SK-N-SH treated with all-trans-retinoic acid at 6 μM for 48 hours (cell line): ENCODE results near the gene PSME4.

ENCODE experiments used
- ATAC-seq: fragments of 200-7000 bp; cut with Tn5 transposase; 3 replicates; pipeline ENCODE4 v1.9.1; 2020; ENCODE audit warnings: mild to moderate bottlenecking, moderate library complexity
- ARNTL ChIP-seq: fragments of 450-650 bp; formaldehyde crosslinking; IDR thresholded peaks from 2 replicates; pipeline ENCODE4 v1.5.0; 2020; ENCODE audit warnings: low read depth, mild to moderate bottlenecking, moderate library complexity, borderline replicate concordance
- BACH2 ChIP-seq: fragments of 250-450 bp; sonication (Bioruptor Pico); IDR thresholded peaks from 2 replicates; pipeline ENCODE4 v1.9.0; 2021; ENCODE audit warnings: mild to moderate bottlenecking, borderline replicate concordance
- CSDC2 ChIP-seq: fragments of 250-450 bp; sonication (Bioruptor Pico); IDR thresholded peaks from 2 replicates; pipeline ENCODE4 v1.5.0; 2020; ENCODE audit warnings: mild to moderate bottlenecking, moderate library complexity
- ESRRG ChIP-seq: fragments of 250-450 bp; sonication (Bioruptor Pico); IDR thresholded peaks from 2 replicates; pipeline ENCODE4 v1.6.1; 2021; ENCODE audit warnings: mild to moderate bottlenecking
- GLIS3 ChIP-seq: fragments of 250-450 bp; sonication (Bioruptor Pico); IDR thresholded peaks from 2 replicates; pipeline ENCODE4 v1.5.0; 2020; ENCODE audit warnings: mild to moderate bottlenecking, moderate library complexity
- ISL1 ChIP-seq: fragments of 250-450 bp; sonication (Bioruptor Pico); IDR thresholded peaks from 2 replicates; pipeline ENCODE4 v2.1.2; 2022; ENCODE audit warnings: mild to moderate bottlenecking, moderate library complexity
- OSR1 ChIP-seq: fragments of 250-450 bp; sonication (Bioruptor Pico); IDR thresholded peaks from 2 replicates; pipeline ENCODE4 v1.8.0; 2022; ENCODE audit warnings: moderate library complexity, mild to moderate bottlenecking, inconsistent platforms
- PATZ1 ChIP-seq: fragments of 250-450 bp; sonication (Bioruptor Pico); IDR thresholded peaks from 2 replicates; pipeline ENCODE4 v1.8.0; 2020; ENCODE audit warnings: mild to moderate bottlenecking, moderate library complexity, borderline replicate concordance
- POU6F1 ChIP-seq: fragments of 250-450 bp; sonication (Bioruptor Pico); IDR thresholded peaks from 2 replicates; pipeline ENCODE4 v1.8.0; 2021; ENCODE audit warnings: low read depth, mild to moderate bottlenecking, moderate library complexity, borderline replicate concordance
- PPARA ChIP-seq: fragments of 250-450 bp; sonication (Bioruptor Pico); IDR thresholded peaks from 2 replicates; pipeline ENCODE4 v1.5.0; 2020; ENCODE audit warnings: mild to moderate bottlenecking, borderline replicate concordance
- RARB ChIP-seq: fragments of 250-450 bp; sonication (Bioruptor Pico); IDR thresholded peaks from 2 replicates; pipeline ENCODE4 v1.8.0; 2021; ENCODE audit warnings: mild to moderate bottlenecking, moderate library complexity
- SNAI2 ChIP-seq: fragments of 250-450 bp; sonication (Bioruptor Pico); IDR thresholded peaks from 2 replicates; pipeline ENCODE4 v1.5.0; 2020; ENCODE audit warnings: mild to moderate bottlenecking, moderate library complexity
- TCF4 ChIP-seq: fragments of 250-450 bp; sonication (Bioruptor Pico); IDR thresholded peaks from 2 replicates; pipeline ENCODE4 v1.8.0; 2021; ENCODE audit warnings: mild to moderate bottlenecking, moderate library complexity, borderline replicate concordance
- TOX ChIP-seq: fragments of 250-450 bp; sonication (Bioruptor Pico); IDR thresholded peaks from 2 replicates; pipeline ENCODE4 v1.8.0; 2021; ENCODE audit warnings: mild to moderate bottlenecking, moderate library complexity, borderline replicate concordance
- ZC3H10 ChIP-seq: fragments of 250-450 bp; sonication (Bioruptor Pico); IDR thresholded peaks from 2 replicates; pipeline ENCODE4 v1.5.1; 2021; ENCODE audit warnings: mild to moderate bottlenecking, moderate library complexity
- ZFP3 ChIP-seq: fragments of 250-450 bp; sonication (Bioruptor Pico); IDR thresholded peaks from 2 replicates; pipeline ENCODE4 v1.5.0; 2020; ENCODE audit warnings: mild to moderate bottlenecking, moderate library complexity
- ZFP30 ChIP-seq: fragments of 450-650 bp; formaldehyde crosslinking; IDR thresholded peaks from 2 replicates; pipeline ENCODE4 v1.5.0; 2022; ENCODE audit warnings: mild to moderate bottlenecking, moderate library complexity
- ZNF565 ChIP-seq: fragments of 450-650 bp; formaldehyde crosslinking; conservative IDR thresholded peaks from 2 replicates; pipeline ENCODE4 v1.5.0; 2020; ENCODE audit warnings: low read depth, mild to moderate bottlenecking, moderate library complexity
- ZNF70 ChIP-seq: fragments of 450-650 bp; formaldehyde crosslinking; IDR thresholded peaks from 2 replicates; pipeline ENCODE4 v1.5.0; 2020; ENCODE audit warnings: mild to moderate bottlenecking, moderate library complexity
- ZNF8 ChIP-seq: fragments of 450-650 bp; formaldehyde crosslinking; IDR thresholded peaks from 2 replicates; pipeline ENCODE4 v1.5.0; 2020; ENCODE audit warnings: mild to moderate bottlenecking, moderate library complexity
- TF ChIP-seq, protein P1 (sequence below): fragments of 250-450 bp; sonication (Bioruptor Pico); IDR thresholded peaks from 2 replicates; pipeline ENCODE4 v1.5.1; 2020; ENCODE audit warnings: low read depth, mild to moderate bottlenecking, moderate library complexity
- TF ChIP-seq, protein P2 (sequence below): fragments of 250-450 bp; sonication (Bioruptor Pico); IDR thresholded peaks from 2 replicates; pipeline ENCODE4 v1.5.1; 2021; ENCODE audit warnings: mild to moderate bottlenecking, moderate library complexity
- TF ChIP-seq, protein P3 (sequence below): fragments of 250-450 bp; sonication (Bioruptor Pico); IDR thresholded peaks from 2 replicates; pipeline ENCODE4 v1.5.0; 2020; ENCODE audit warnings: mild to moderate bottlenecking, moderate library complexity

PSME4 gene

GRCh38 chr2:53828331-53828730 lies 142.5 kb downstream of the PSME4 start:
- ATAC-seq: no peak
- TF ChIP-seq ZNF70 (no peak), CSDC2 (CRISPR knock-in tag) (no peak), ZNF565 (CRISPR knock-in tag) (no peak), OSR1 (no peak), GLIS3 (CRISPR knock-in tag) (no peak), SNAI2 (CRISPR knock-in tag) (no peak), PPARA (CRISPR knock-in tag) (no peak), BACH2 (CRISPR knock-in tag) (no peak), ISL1 (CRISPR knock-in tag) (no peak), TCF4 (CRISPR knock-in tag) (no peak), POU6F1 (no peak)

GRCh38 chr2:53827398-53828175 lies 143.2 kb downstream of the PSME4 start:
- no peak for TF ChIP-seq TCF4 (CRISPR knock-in tag)
- no peak for TF ChIP-seq ZNF70
- TF ChIP-seq, protein P1, sequence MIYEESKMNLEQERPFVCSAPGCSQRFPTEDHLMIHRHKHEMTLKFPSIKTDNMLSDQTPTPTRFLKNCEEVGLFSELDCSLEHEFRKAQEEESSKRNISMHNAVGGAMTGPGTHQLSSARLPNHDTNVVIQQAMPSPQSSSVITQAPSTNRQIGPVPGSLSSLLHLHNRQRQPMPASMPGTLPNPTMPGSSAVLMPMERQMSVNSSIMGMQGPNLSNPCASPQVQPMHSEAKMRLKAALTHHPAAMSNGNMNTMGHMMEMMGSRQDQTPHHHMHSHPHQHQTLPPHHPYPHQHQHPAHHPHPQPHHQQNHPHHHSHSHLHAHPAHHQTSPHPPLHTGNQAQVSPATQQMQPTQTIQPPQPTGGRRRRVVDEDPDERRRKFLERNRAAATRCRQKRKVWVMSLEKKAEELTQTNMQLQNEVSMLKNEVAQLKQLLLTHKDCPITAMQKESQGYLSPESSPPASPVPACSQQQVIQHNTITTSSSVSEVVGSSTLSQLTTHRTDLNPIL (CRISPR knock-in tag): no peak
- TF ChIP-seq ZC3H10 (CRISPR knock-in tag): no peak
- no peak for TF ChIP-seq POU6F1
- TF ChIP-seq ZNF565 (CRISPR knock-in tag): no peak
- no peak for TF ChIP-seq ZNF8
- TF ChIP-seq PPARA (CRISPR knock-in tag): no peak
- no peak for TF ChIP-seq ARNTL (CRISPR knock-in tag)
- TF ChIP-seq BACH2 (CRISPR knock-in tag): no peak
- no peak for TF ChIP-seq PATZ1 (CRISPR knock-in tag)
- no peak for TF ChIP-seq TOX (CRISPR knock-in tag)
- no peak for TF ChIP-seq RARB (CRISPR knock-in tag)
- TF ChIP-seq, protein P2, sequence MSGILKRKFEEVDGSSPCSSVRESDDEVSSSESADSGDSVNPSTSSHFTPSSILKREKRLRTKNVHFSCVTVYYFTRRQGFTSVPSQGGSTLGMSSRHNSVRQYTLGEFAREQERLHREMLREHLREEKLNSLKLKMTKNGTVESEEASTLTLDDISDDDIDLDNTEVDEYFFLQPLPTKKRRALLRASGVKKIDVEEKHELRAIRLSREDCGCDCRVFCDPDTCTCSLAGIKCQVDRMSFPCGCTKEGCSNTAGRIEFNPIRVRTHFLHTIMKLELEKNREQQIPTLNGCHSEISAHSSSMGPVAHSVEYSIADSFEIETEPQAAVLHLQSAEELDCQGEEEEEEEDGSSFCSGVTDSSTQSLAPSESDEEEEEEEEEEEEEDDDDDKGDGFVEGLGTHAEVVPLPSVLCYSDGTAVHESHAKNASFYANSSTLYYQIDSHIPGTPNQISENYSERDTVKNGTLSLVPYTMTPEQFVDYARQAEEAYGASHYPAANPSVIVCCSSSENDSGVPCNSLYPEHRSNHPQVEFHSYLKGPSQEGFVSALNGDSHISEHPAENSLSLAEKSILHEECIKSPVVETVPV (CRISPR knock-in tag): no peak
- no peak for TF ChIP-seq ZFP30 (CRISPR knock-in tag)
- TF ChIP-seq, protein P3, sequence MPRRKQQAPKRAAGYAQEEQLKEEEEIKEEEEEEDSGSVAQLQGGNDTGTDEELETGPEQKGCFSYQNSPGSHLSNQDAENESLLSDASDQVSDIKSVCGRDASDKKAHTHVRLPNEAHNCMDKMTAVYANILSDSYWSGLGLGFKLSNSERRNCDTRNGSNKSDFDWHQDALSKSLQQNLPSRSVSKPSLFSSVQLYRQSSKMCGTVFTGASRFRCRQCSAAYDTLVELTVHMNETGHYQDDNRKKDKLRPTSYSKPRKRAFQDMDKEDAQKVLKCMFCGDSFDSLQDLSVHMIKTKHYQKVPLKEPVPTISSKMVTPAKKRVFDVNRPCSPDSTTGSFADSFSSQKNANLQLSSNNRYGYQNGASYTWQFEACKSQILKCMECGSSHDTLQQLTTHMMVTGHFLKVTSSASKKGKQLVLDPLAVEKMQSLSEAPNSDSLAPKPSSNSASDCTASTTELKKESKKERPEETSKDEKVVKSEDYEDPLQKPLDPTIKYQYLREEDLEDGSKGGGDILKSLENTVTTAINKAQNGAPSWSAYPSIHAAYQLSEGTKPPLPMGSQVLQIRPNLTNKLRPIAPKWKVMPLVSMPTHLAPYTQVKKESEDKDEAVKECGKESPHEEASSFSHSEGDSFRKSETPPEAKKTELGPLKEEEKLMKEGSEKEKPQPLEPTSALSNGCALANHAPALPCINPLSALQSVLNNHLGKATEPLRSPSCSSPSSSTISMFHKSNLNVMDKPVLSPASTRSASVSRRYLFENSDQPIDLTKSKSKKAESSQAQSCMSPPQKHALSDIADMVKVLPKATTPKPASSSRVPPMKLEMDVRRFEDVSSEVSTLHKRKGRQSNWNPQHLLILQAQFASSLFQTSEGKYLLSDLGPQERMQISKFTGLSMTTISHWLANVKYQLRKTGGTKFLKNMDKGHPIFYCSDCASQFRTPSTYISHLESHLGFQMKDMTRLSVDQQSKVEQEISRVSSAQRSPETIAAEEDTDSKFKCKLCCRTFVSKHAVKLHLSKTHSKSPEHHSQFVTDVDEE (CRISPR knock-in tag): no peak
- TF ChIP-seq ZFP3: no peak
- TF ChIP-seq OSR1: no peak
- no peak for TF ChIP-seq ESRRG (CRISPR knock-in tag)
- TF ChIP-seq ISL1 (CRISPR knock-in tag): no peak
- no peak for ATAC-seq
